ENCODE results near the gene ECHS1. TPM values are rescaled to one million over a fixed set of nuclear protein-coding genes. Genes with fewer than 3 reads are reported as not detected.

ECHS1 gene
- total RNA-seq, 4 donors from 2014 or later = 44.2 to 64.9 (median 54.7) TPM

DNA sequence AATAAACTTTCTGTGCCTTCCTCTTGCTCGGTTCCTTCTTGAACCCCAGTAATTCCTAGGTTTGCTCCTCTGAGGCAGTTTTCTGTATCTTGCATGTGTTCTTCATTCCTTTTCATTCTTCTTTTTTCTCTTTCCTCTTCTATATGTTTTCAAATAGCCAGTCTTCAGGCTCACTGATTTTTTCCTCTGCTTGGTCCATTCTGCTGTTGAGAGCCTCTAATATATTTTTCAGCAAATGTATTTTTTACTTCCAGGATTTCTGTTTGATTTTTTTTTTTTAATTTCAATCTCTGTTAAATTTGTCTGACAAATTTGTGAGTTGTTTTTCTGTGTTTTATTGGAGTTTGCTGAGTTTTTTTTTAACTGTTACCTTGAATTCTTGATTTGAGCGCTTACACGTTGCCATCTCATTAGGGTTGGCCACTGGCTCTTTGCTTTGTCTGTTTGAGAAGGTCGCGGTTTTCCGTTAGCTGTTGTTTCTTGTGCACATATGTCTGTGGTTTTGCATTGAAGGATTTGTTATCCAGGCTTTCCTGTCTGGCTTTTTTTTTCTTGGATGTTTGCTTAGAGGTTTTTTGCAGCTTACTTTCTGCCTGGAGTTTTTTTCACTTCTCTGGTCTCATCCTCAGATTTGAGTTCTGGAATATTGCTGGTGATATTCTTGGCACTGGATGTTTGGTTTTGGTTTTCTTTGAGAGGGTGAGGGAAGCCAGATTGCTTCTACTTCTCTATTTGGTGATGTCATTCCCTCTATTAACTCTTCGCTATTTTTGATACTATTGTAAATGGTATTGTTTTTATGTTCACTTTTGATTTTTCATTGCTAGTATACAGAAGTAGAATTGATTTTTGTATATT is 38.6 kb upstream of the ECHS1 start:
- H3K36me3 ChIP-seq = peaks cover 48% of the 10 kb centered on the region
- H3K27me3 ChIP-seq = no peaks in the 10 kb centered on the region
- TF ChIP-seq EP300 (IDR thresholded peaks at IDR 0.05) (no peak), POLR2A (IDR thresholded peaks at IDR 0.05) (no peak), POLR2AphosphoS5 (IDR thresholded peaks at IDR 0.05) (no peak)
- TF ChIP-seq, protein P1, sequence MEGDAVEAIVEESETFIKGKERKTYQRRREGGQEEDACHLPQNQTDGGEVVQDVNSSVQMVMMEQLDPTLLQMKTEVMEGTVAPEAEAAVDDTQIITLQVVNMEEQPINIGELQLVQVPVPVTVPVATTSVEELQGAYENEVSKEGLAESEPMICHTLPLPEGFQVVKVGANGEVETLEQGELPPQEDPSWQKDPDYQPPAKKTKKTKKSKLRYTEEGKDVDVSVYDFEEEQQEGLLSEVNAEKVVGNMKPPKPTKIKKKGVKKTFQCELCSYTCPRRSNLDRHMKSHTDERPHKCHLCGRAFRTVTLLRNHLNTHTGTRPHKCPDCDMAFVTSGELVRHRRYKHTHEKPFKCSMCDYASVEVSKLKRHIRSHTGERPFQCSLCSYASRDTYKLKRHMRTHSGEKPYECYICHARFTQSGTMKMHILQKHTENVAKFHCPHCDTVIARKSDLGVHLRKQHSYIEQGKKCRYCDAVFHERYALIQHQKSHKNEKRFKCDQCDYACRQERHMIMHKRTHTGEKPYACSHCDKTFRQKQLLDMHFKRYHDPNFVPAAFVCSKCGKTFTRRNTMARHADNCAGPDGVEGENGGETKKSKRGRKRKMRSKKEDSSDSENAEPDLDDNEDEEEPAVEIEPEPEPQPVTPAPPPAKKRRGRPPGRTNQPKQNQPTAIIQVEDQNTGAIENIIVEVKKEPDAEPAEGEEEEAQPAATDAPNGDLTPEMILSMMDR (IDR thresholded peaks at IDR 0.05) = no peak
- WGBS = 96% methylated on average over 7 of the region's 7 CpGs
- no peak overlapping the region for H3K27ac ChIP-seq
- peaks cover 20% of the 10 kb centered on the region for H3K9me3 ChIP-seq
- DNase-seq (ENCODE audit: low spot score in 2 of 2) = no peak
- no peak overlapping the region for H3K4me3 ChIP-seq
- no peaks in the 10 kb centered on the region for H3K4me1 ChIP-seq

DNA sequence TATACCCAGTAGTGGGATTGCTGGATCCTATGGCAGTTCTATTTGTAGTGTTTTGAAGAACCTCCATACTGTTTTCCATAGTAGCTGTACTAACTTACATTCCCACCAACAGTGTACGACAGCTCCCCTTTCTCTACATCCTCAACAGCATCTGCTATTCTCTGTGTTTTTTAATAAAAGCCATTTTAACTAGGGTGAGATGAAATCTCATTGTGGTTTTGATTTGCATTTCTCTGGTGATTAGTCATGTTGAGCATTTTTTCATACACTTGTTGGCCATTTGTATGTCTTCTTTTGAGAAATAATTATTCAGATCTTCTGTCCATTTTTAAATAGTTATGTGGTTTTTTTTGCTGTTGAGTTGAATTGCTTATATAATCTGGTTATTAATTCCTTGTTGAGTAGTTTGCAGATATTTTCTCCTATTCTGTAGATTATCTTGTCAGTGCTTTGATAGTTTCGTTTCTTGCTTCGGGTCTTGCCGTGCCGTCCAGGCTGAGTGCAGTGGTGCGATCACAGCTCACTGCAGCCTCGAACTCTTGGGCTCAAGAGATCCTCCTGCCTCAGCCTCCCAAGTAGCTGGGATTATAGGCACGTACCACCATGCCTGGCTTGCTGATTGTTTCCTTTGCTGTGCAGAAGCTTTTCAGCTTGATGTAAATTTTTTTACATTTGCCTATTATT is 32.8 kb upstream of the ECHS1 start:
- 91% methylated on average over 8 of the region's 8 CpGs for WGBS
- DNase-seq (ENCODE audit: low spot score in 2 of 2) = peak in 1 of 2 donors; percentile 26
- Histone ChIP-seq H3K27me3 (no peaks in the 10 kb centered on the region), H3K36me3 (peaks cover 50% of the 10 kb centered on the region), H3K4me3 (no peak overlapping the region), H3K4me1 (no peaks in the 10 kb centered on the region), H3K9me3 (peaks cover 5% of the 10 kb centered on the region), H3K27ac (no peak overlapping the region)
- TF ChIP-seq POLR2AphosphoS5 (IDR thresholded peaks at IDR 0.05) (no peak), POLR2A (IDR thresholded peaks at IDR 0.05) (no peak), EP300 (IDR thresholded peaks at IDR 0.05) (no peak)
- TF ChIP-seq, protein P1 (IDR thresholded peaks at IDR 0.05) = no peak

DNA sequence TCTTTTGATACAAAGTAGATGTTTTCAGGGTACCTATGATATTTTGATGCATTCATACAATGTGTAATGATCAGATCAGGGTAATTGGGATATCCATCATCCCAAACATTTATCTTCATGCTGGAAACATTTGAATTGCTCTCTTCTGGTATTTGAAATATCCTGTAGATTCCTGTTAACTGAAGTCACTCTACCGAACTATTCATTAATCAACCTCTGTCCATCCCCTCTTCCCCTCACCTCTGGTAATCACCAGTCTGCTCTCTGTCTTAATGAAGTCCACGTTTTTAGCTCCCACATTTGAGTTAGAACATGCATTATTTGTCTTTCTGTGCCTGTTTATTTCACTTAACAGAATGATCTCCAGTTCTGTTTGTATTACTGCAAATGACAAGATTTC is 32.1 kb upstream of the ECHS1 start:
- Histone ChIP-seq H3K36me3 (peaks cover 50% of the 10 kb centered on the region), H3K9me3 (no peaks in the 10 kb centered on the region), H3K4me3 (no peak overlapping the region), H3K27me3 (no peaks in the 10 kb centered on the region), H3K4me1 (no peaks in the 10 kb centered on the region), H3K27ac (no peak overlapping the region)
- no peak for DNase-seq (ENCODE audit: low spot score in 2 of 2)
- WGBS = 62% methylated on average over 2 of the region's 2 CpGs
- TF ChIP-seq, protein P1 (IDR thresholded peaks at IDR 0.05) = no peak
- TF ChIP-seq POLR2AphosphoS5 (IDR thresholded peaks at IDR 0.05) (no peak), EP300 (IDR thresholded peaks at IDR 0.05) (no peak), POLR2A (IDR thresholded peaks at IDR 0.05) (no peak)

DNA sequence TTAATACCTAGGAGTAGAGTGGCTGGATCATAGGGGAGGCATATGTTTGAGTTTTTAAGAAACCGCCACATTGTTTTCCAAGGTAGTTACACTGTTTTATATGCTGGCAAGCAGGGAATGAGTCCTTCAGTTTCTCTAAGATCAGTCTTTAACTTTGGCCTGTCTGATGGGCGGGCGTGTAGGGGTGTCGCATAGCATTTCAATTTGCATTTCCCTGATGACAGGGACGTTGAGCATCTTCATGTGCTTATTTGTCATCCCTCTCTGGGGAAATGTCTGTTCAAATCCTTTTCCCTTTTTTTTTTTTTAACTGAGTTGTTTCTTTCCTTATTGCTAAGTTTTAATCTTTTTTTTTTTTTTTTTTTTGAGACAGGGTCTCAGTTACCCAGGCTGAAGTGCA is 30.6 kb upstream of the ECHS1 start:
- Histone ChIP-seq H3K36me3 (peaks cover 58% of the 10 kb centered on the region), H3K4me3 (no peak overlapping the region), H3K9me3 (no peaks in the 10 kb centered on the region), H3K27me3 (no peaks in the 10 kb centered on the region), H3K4me1 (no peaks in the 10 kb centered on the region), H3K27ac (no peak overlapping the region)
- DNase-seq (ENCODE audit: low spot score in 2 of 2) = no peak
- 91% methylated on average over 5 of the region's 5 CpGs for WGBS
- TF ChIP-seq, protein P1 (IDR thresholded peaks at IDR 0.05) = no peak
- no peak for TF ChIP-seq POLR2AphosphoS5 (IDR thresholded peaks at IDR 0.05)
- no peak for TF ChIP-seq EP300 (IDR thresholded peaks at IDR 0.05)
- TF ChIP-seq POLR2A (IDR thresholded peaks at IDR 0.05) = no peak

- Histone ChIP-seq H3K27ac (no peak overlapping the region), H3K4me3 (no peak overlapping the region), H3K36me3 (peaks cover 62% of the 10 kb centered on the region), H3K27me3 (no peaks in the 10 kb centered on the region), H3K9me3 (no peaks in the 10 kb centered on the region), H3K4me1 (no peaks in the 10 kb centered on the region)
- peak in 1 of 2 donors; percentile 30 for DNase-seq (ENCODE audit: low spot score in 2 of 2)
- WGBS = 89% methylated on average over 16 of the region's 16 CpGs
- TF ChIP-seq, protein P1 (IDR thresholded peaks at IDR 0.05) = no peak
- no peak for TF ChIP-seq POLR2AphosphoS5 (IDR thresholded peaks at IDR 0.05)
Measured at GRCh38 chr10:133403359-133403758, 30.2 kb upstream of the ECHS1 start.

All from suprapubic skin (tissue), 4 donors.